OCI-LY1 (cell line): ENCODE data around the gene CAPN15.

ENCODE experiments used
- H2AFZ ChIP-seq: fragments of 200-600 bp; sonication (generic), shearing (Covaris generic); 2 replicates; pipeline ENCODE4 v1.6.0; 2014; ENCODE audit warnings: antibody characterized with exemption, mild to moderate bottlenecking, low read length
- H3F3A ChIP-seq: fragments of 200-600 bp; sonication (generic), shearing (Covaris generic); 2 replicates; pipeline ENCODE4 v1.6.0; 2014; ENCODE audit warnings: mild to moderate bottlenecking, antibody characterized with exemption, low read length, moderate library complexity; ENCODE audit not compliant: insufficient read depth
- H3K27ac ChIP-seq: fragments of 200-600 bp; sonication (generic); 2 replicates; pipeline ENCODE4 v1.5.1; 2014; ENCODE audit warnings: low read length, mixed run types, mild to moderate bottlenecking, low read depth; ENCODE audit not compliant: poor library complexity, severe bottlenecking
- H3K27me3 ChIP-seq: fragments of 200-600 bp; sonication (generic); 2 replicates; pipeline ENCODE4 v1.6.0; 2014; ENCODE audit warnings: antibody characterized with exemption, mild to moderate bottlenecking, low read length, moderate library complexity; ENCODE audit not compliant: insufficient read depth
- H3K36me3 ChIP-seq: fragments of 200-600 bp; sonication (generic); 2 replicates; pipeline ENCODE4 v1.6.1; 2014; ENCODE audit warnings: mild to moderate bottlenecking, antibody characterized with exemption, low read length, moderate library complexity, mixed read lengths; ENCODE audit not compliant: insufficient read depth
- H3K4me1 ChIP-seq: fragments of 200-600 bp; sonication (generic); 2 replicates; pipeline ENCODE4 v1.5.1; 2014; ENCODE audit warnings: mild to moderate bottlenecking, low read length, moderate library complexity; ENCODE audit not compliant: insufficient read depth, severe bottlenecking
- H3K4me2 ChIP-seq: fragments of 200-600 bp; sonication (generic), shearing (Covaris generic); 2 replicates; pipeline ENCODE4 v1.6.1; 2014; ENCODE audit warnings: low read length
- H3K4me3 ChIP-seq: fragments of 200-600 bp; sonication (generic); 2 replicates; pipeline ENCODE4 v1.5.1; 2014; ENCODE audit warnings: low read length, low read depth, mild to moderate bottlenecking, mixed read lengths; ENCODE audit not compliant: poor library complexity, severe bottlenecking
- H3K79me2 ChIP-seq: fragments of 200-600 bp; shearing (Covaris generic); 2 replicates; pipeline ENCODE4 v1.6.1; 2016; ENCODE audit warnings: mixed run types, low read length, mixed read lengths; ENCODE audit not compliant: insufficient read depth
- H3K9ac ChIP-seq: fragments of 200-600 bp; sonication (generic), shearing (Covaris generic); 2 replicates; pipeline ENCODE4 v1.6.1; 2014; ENCODE audit warnings: mild to moderate bottlenecking, low read length, mixed read lengths
- H3K9me2 ChIP-seq: fragments of 200-600 bp; sonication (generic), shearing (Covaris generic); 2 replicates; pipeline ENCODE4 v1.6.1; 2014; ENCODE audit warnings: low read depth, mild to moderate bottlenecking, low read length, mixed read lengths
- H3K9me3 ChIP-seq: fragments of 200-600 bp; shearing (Covaris generic); 2 replicates; pipeline ENCODE4 v1.6.1; 2014; ENCODE audit warnings: low read length, mixed read lengths
- H4K20me1 ChIP-seq: fragments of 200-600 bp; sonication (generic), shearing (Covaris generic); 2 replicates; pipeline ENCODE4 v1.6.0; 2016; ENCODE audit warnings: mild to moderate bottlenecking, low read length; ENCODE audit not compliant: insufficient read depth
- EZH2 ChIP-seq: fragments of 200-600 bp; sonication (generic), shearing (Covaris generic); IDR thresholded peaks from 2 replicates; pipeline ENCODE4 v1.8.0; 2017; ENCODE audit warnings: borderline replicate concordance, mixed run types, mild to moderate bottlenecking, antibody characterized with exemption, low read length, moderate library complexity, mixed read lengths
- TF ChIP-seq, protein P1 (sequence below): fragments of 200-600 bp; sonication (generic), shearing (Covaris generic); IDR thresholded peaks from 2 replicates; pipeline ENCODE4 v1.5.1; 2017; ENCODE audit warnings: mild to moderate bottlenecking, antibody characterized with exemption, low read length, moderate library complexity, mixed read lengths

The CAPN15 gene

DNA sequence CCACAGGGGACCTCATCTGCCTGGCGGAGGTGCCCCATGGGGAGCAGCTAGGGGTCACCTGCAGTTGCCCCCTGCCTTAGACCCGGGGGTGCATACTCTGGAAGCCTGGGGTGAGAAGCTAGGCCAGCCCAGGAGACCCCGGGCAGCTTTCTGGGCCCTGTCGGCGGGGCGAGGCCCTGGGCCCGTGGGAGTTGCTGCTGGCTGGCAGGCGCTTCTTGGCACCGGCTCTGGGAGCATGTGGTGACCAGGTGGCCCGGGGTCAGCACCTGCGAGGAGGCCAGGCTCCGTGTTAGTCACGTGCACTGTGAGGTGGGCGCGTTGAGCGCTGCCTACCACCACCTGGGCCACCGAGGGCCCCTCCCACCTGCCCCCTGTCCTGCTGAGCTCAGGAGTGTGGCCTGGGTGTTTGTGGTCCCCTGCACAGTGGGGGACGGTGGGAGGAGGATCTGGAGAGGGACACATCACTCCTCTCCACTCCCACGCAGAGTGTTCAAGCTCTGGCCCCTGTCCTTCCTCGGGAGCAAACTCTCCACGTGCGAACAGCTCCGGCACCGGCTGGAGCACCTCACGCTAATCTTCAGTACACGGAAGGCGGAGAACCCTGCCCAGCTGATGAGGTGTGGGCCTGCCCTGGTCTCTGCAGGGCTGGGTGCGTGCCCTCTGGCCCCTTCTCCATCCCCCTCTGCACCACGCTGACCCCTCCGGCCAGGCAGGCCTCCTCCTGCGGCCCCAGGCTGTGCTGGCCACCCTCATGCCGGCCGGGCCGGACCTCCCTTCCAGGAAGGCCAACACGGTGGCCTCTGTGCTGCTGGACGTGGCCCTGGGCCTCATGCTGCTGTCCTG, 48.1 kb downstream of the CAPN15 start:
- TF ChIP-seq EZH2 = no peak
- TF ChIP-seq, protein P1, sequence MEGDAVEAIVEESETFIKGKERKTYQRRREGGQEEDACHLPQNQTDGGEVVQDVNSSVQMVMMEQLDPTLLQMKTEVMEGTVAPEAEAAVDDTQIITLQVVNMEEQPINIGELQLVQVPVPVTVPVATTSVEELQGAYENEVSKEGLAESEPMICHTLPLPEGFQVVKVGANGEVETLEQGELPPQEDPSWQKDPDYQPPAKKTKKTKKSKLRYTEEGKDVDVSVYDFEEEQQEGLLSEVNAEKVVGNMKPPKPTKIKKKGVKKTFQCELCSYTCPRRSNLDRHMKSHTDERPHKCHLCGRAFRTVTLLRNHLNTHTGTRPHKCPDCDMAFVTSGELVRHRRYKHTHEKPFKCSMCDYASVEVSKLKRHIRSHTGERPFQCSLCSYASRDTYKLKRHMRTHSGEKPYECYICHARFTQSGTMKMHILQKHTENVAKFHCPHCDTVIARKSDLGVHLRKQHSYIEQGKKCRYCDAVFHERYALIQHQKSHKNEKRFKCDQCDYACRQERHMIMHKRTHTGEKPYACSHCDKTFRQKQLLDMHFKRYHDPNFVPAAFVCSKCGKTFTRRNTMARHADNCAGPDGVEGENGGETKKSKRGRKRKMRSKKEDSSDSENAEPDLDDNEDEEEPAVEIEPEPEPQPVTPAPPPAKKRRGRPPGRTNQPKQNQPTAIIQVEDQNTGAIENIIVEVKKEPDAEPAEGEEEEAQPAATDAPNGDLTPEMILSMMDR = no peak
- Histone ChIP-seq H3K4me3 (no peak overlapping the region), H3K36me3 (peaks cover 9% of the 10 kb centered on the region; the same call in 1 of the 2 replicates), H3K4me1 (peaks cover 12% of the 10 kb centered on the region), H3K79me2 (no peaks in the 10 kb centered on the region), H3K4me2 (no peak overlapping the region), H3K9me2 (no peaks in the 10 kb centered on the region), H3F3A (no peaks in the 10 kb centered on the region), H3K9me3 (no peaks in the 10 kb centered on the region), H4K20me1 (no peaks in the 10 kb centered on the region), H3K27ac (no peak overlapping the region), H2AFZ (no peak overlapping the region), H3K27me3 (no peaks in the 10 kb centered on the region), H3K9ac (no peak overlapping the region)

DNA sequence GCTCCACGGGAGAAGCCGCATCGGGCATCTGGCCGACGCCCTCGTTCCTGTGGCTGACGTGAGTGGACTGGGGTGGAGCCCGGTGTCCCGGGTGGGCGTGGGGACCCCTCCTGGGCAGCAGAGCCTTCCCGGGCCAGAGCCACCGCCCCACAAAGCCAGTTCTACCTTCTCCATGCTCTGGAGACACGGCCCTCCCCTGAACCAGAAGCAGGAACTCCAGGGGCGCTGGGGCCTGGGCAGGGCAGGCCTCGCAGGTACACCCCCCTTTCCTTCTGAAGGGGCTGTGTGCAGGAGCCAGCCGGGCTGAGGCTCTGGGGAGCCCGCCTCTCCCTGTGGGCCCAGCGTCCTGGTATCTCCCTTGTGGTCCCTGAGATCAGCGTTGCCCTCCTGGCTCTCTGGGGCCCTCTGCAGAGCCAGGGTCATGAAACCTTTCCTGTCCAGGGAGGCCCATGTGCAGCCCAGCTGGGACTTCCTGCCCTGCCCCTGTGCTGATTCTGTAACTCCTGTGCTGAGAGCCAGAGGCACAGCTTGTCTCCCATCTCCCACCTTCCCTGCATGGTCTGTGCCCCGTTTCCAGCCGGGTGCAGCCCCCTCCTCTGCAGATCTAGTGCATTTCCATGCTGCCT, 48.8 kb downstream of the CAPN15 start:
- no peaks in the 10 kb centered on the region for H3K9me2 ChIP-seq
- H3F3A ChIP-seq = no peaks in the 10 kb centered on the region
- H2AFZ ChIP-seq = no peak overlapping the region
- H3K4me1 ChIP-seq = peaks cover 5% of the 10 kb centered on the region
- no peaks in the 10 kb centered on the region for H3K79me2 ChIP-seq
- H3K27me3 ChIP-seq = no peaks in the 10 kb centered on the region
- H4K20me1 ChIP-seq = no peaks in the 10 kb centered on the region
- TF ChIP-seq, protein P1 = no peak
- no peak for TF ChIP-seq EZH2
- H3K27ac ChIP-seq = no peak overlapping the region
- no peak overlapping the region for H3K4me2 ChIP-seq
- no peaks in the 10 kb centered on the region for H3K9me3 ChIP-seq
- peaks cover 9% of the 10 kb centered on the region; the same call in 1 of the 2 replicates for H3K36me3 ChIP-seq
- H3K4me3 ChIP-seq = no peak overlapping the region
- no peak overlapping the region for H3K9ac ChIP-seq

DNA sequence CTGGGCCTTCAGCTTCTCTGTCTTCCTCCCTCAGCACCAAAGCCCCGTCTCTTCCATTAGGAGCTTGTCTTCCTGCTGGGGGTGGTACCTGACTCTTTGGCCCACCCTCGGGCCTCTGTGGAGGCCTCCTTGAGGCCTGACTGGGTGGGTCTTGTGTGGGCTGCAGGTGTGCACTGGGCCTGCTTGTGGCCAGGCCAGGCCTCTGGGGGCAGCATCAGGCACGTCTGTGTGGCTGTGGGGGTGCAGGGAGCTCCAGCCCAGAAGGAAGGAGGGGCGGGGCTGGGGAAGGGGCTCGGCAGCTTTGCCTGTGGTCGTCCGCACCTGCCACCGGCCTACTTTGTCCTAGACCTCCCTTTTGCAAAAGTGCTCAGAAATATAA, 49.3 kb downstream of the CAPN15 start:
- Histone ChIP-seq H4K20me1 (no peaks in the 10 kb centered on the region), H3K4me2 (no peak overlapping the region), H2AFZ (no peak overlapping the region), H3K4me1 (peaks cover 5% of the 10 kb centered on the region), H3K79me2 (no peaks in the 10 kb centered on the region), H3K36me3 (peaks cover 9% of the 10 kb centered on the region; the same call in 1 of the 2 replicates), H3K9me2 (no peaks in the 10 kb centered on the region), H3K27ac (no peak overlapping the region), H3K9me3 (no peaks in the 10 kb centered on the region), H3K9ac (no peak overlapping the region), H3K27me3 (no peaks in the 10 kb centered on the region), H3F3A (no peaks in the 10 kb centered on the region), H3K4me3 (no peak overlapping the region)
- no peak for TF ChIP-seq EZH2
- TF ChIP-seq, protein P1 = no peak
